Right lobe of liver (tissue), 4 donors: ENCODE results near the gene MTHFD1L.
"Not testable (repeated sequence)": the region's sequence is repeated elsewhere in the genome, so short reads cannot be mapped to it uniquely, and the experiment has no call there.

Source experiments
- CTCF ChIP-seq, 4 donors: fragments of 200-600 bp in 3 of 4; fragments of 450-650 bp in 1 of 4; IDR thresholded peaks; one replicate each; pipeline versions ENCODE4 v1.5.1 to v1.8.0; 2016 to 2022; ENCODE audit warnings: antibody characterized with exemption in 4 of 4, mild to moderate bottlenecking in 2 of 4
- POLR2A ChIP-seq: fragments of 450-650 bp; IDR thresholded peaks from one replicate; pipeline ENCODE4 v1.6.1; 2017; ENCODE audit warnings: antibody characterized with exemption, mild to moderate bottlenecking
- donor health status: DM: no; HTN: no; CAD: no.
- donor health status: DM: no; HTN: no; CAD: no.
- donor health status: DM: no; HTN: yes; CAD: no.

GRCh38 chr6:151127133-151127798, 261.8 kb downstream of the MTHFD1L start:
- not testable (repeated sequence) for TF ChIP-seq CTCF (IDR thresholded peaks at IDR 0.05); POLR2A
